SK-N-SH treated with all-trans-retinoic acid at 6 μM for 48 hours (cell line): ENCODE measurements around the gene PIM3.

Source experiments
- ATAC-seq: fragments of 200-7000 bp; cut with Tn5 transposase; 3 replicates; pipeline ENCODE4 v1.9.1; 2020; ENCODE audit warnings: mild to moderate bottlenecking, moderate library complexity
- ARNTL ChIP-seq: fragments of 450-650 bp; formaldehyde crosslinking; IDR thresholded peaks from 2 replicates; pipeline ENCODE4 v1.5.0; 2020; ENCODE audit warnings: low read depth, mild to moderate bottlenecking, moderate library complexity, borderline replicate concordance
- BACH2 ChIP-seq: fragments of 250-450 bp; sonication (Bioruptor Pico); IDR thresholded peaks from 2 replicates; pipeline ENCODE4 v1.9.0; 2021; ENCODE audit warnings: mild to moderate bottlenecking, borderline replicate concordance
- CSDC2 ChIP-seq: fragments of 250-450 bp; sonication (Bioruptor Pico); IDR thresholded peaks from 2 replicates; pipeline ENCODE4 v1.5.0; 2020; ENCODE audit warnings: mild to moderate bottlenecking, moderate library complexity
- ESRRG ChIP-seq: fragments of 250-450 bp; sonication (Bioruptor Pico); IDR thresholded peaks from 2 replicates; pipeline ENCODE4 v1.6.1; 2021; ENCODE audit warnings: mild to moderate bottlenecking
- GLIS3 ChIP-seq: fragments of 250-450 bp; sonication (Bioruptor Pico); IDR thresholded peaks from 2 replicates; pipeline ENCODE4 v1.5.0; 2020; ENCODE audit warnings: mild to moderate bottlenecking, moderate library complexity
- ISL1 ChIP-seq: fragments of 250-450 bp; sonication (Bioruptor Pico); IDR thresholded peaks from 2 replicates; pipeline ENCODE4 v2.1.2; 2022; ENCODE audit warnings: mild to moderate bottlenecking, moderate library complexity
- PPARA ChIP-seq: fragments of 250-450 bp; sonication (Bioruptor Pico); IDR thresholded peaks from 2 replicates; pipeline ENCODE4 v1.5.0; 2020; ENCODE audit warnings: mild to moderate bottlenecking, borderline replicate concordance
- RARB ChIP-seq: fragments of 250-450 bp; sonication (Bioruptor Pico); IDR thresholded peaks from 2 replicates; pipeline ENCODE4 v1.8.0; 2021; ENCODE audit warnings: mild to moderate bottlenecking, moderate library complexity
- SNAI2 ChIP-seq: fragments of 250-450 bp; sonication (Bioruptor Pico); IDR thresholded peaks from 2 replicates; pipeline ENCODE4 v1.5.0; 2020; ENCODE audit warnings: mild to moderate bottlenecking, moderate library complexity
- TOX ChIP-seq: fragments of 250-450 bp; sonication (Bioruptor Pico); IDR thresholded peaks from 2 replicates; pipeline ENCODE4 v1.8.0; 2021; ENCODE audit warnings: mild to moderate bottlenecking, moderate library complexity, borderline replicate concordance
- ZC3H10 ChIP-seq: fragments of 250-450 bp; sonication (Bioruptor Pico); IDR thresholded peaks from 2 replicates; pipeline ENCODE4 v1.5.1; 2021; ENCODE audit warnings: mild to moderate bottlenecking, moderate library complexity
- ZFP3 ChIP-seq: fragments of 250-450 bp; sonication (Bioruptor Pico); IDR thresholded peaks from 2 replicates; pipeline ENCODE4 v1.5.0; 2020; ENCODE audit warnings: mild to moderate bottlenecking, moderate library complexity
- ZFP30 ChIP-seq: fragments of 450-650 bp; formaldehyde crosslinking; IDR thresholded peaks from 2 replicates; pipeline ENCODE4 v1.5.0; 2022; ENCODE audit warnings: mild to moderate bottlenecking, moderate library complexity
- ZNF565 ChIP-seq: fragments of 450-650 bp; formaldehyde crosslinking; conservative IDR thresholded peaks from 2 replicates; pipeline ENCODE4 v1.5.0; 2020; ENCODE audit warnings: low read depth, mild to moderate bottlenecking, moderate library complexity
- ZNF70 ChIP-seq: fragments of 450-650 bp; formaldehyde crosslinking; IDR thresholded peaks from 2 replicates; pipeline ENCODE4 v1.5.0; 2020; ENCODE audit warnings: mild to moderate bottlenecking, moderate library complexity
- ZNF8 ChIP-seq: fragments of 450-650 bp; formaldehyde crosslinking; IDR thresholded peaks from 2 replicates; pipeline ENCODE4 v1.5.0; 2020; ENCODE audit warnings: mild to moderate bottlenecking, moderate library complexity
- TF ChIP-seq, protein P1 (sequence below): fragments of 250-450 bp; sonication (Bioruptor Pico); IDR thresholded peaks from 2 replicates; pipeline ENCODE4 v1.8.0; 2021; ENCODE audit warnings: low read depth, mild to moderate bottlenecking, moderate library complexity, borderline replicate concordance
- TF ChIP-seq, protein P2 (sequence below): fragments of 250-450 bp; sonication (Bioruptor Pico); IDR thresholded peaks from 2 replicates; pipeline ENCODE4 v1.5.0; 2020; ENCODE audit warnings: mild to moderate bottlenecking, moderate library complexity
- TF ChIP-seq, protein P3 (sequence below): fragments of 250-450 bp; sonication (Bioruptor Pico); IDR thresholded peaks from 2 replicates; pipeline ENCODE4 v1.8.0; 2020; ENCODE audit warnings: mild to moderate bottlenecking, moderate library complexity, borderline replicate concordance

Gene PIM3

DNA sequence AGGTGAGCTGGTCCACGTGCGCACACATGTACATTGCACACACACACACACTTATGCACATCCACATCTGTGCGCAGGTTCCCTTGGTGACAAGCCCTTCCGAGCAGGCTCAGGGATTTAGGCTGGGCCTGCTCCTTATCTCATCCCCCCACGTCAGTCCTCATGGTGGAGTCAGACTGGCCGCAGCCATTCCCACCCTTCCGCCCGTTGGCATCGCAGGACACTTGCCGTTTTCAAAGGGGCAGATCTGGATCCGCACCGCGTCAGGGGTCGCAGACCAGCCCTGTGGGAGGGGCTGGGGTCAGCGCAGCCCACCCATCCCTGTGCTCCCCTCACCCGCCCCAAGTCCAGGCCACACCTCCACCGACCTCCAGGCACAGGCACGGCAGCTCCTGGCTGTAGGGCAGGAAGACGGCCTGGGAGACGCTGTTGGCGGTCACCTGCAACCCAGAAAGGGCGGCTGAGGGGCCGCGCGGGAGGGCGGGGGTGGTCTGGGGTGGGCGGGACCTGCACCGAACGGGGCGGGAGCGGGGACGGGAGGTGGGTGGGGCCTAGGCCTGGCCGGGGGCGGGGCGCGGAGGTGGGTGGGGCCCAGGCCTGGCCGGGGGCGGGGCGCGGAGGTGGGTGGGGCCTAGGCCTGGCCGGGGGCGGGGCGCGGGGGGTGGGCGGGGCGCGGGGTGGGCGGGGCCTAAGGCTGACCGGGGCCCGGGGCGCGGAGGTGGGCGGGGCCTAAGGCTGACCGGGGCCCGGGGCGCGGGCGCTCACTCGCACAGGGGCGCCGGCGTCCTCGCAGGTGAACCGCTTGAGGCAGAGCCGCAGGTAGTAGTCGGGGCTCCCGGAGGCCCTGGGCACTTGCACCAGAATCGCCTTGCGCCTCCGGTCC lies 38.7 kb downstream of the PIM3 start:
- TF ChIP-seq ZNF70 (CRISPR knock-in tag) (no peak), TOX (CRISPR knock-in tag) (no peak), ZFP3 (CRISPR knock-in tag) (no peak), GLIS3 (CRISPR knock-in tag) (no peak), ZNF8 (CRISPR knock-in tag) (no peak), CSDC2 (no peak), ZNF565 (no peak)
- TF ChIP-seq, protein P1, sequence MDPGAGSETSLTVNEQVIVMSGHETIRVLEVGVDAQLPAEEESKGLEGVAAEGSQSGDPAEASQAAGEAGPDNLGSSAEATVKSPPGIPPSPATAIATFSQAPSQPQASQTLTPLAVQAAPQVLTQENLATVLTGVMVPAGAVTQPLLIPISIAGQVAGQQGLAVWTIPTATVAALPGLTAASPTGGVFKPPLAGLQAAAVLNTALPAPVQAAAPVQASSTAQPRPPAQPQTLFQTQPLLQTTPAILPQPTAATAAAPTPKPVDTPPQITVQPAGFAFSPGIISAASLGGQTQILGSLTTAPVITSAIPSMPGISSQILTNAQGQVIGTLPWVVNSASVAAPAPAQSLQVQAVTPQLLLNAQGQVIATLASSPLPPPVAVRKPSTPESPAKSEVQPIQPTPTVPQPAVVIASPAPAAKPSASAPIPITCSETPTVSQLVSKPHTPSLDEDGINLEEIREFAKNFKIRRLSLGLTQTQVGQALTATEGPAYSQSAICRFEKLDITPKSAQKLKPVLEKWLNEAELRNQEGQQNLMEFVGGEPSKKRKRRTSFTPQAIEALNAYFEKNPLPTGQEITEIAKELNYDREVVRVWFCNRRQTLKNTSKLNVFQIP (CRISPR knock-in tag): no peak
- ATAC-seq: peak; percentile 28; the same call in 2 of the 3 replicates

DNA sequence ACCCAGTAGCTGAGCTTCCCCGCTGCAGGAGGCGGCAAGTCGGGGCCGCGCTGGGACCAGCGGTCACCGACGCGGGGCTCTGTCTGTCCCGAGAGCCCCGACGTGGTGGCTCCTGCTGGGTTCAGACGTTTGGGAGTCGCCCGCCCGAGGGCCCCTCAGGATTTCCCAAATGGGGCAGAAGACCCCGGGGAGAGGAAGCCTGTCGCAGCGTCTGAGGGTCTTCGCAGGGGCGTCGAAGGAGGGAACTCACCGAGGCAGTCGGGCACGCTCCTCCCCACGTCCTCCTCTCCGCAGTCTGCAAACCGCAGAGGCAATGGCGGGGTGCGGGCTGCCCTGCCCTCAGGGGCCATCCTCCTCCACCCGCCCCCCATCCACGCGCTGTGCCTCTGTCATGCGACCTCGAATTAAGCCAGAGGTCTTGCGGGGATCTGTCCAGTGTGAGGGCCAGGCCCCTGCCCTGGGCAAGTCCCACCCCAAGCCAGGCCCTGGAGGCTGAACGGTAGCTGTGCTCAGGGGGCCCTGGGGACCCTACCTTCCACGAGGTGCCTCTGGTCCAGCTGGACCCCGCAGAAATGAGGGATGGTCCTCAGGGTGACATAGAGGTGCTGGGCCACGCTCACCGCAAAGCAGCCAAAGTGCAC lies 39.5 kb downstream of the PIM3 start:
- no peak; the same call in 2 of the 3 replicates for ATAC-seq
- TF ChIP-seq ISL1 (no peak), ARNTL (CRISPR knock-in tag) (no peak), ZC3H10 (CRISPR knock-in tag) (no peak), BACH2 (CRISPR knock-in tag) (no peak), CSDC2 (no peak), TOX (CRISPR knock-in tag) (no peak), SNAI2 (no peak), ZNF8 (CRISPR knock-in tag) (no peak), ZFP30 (CRISPR knock-in tag) (no peak), ESRRG (CRISPR knock-in tag) (no peak), RARB (CRISPR knock-in tag) (no peak), PPARA (no peak)
- TF ChIP-seq, protein P2, sequence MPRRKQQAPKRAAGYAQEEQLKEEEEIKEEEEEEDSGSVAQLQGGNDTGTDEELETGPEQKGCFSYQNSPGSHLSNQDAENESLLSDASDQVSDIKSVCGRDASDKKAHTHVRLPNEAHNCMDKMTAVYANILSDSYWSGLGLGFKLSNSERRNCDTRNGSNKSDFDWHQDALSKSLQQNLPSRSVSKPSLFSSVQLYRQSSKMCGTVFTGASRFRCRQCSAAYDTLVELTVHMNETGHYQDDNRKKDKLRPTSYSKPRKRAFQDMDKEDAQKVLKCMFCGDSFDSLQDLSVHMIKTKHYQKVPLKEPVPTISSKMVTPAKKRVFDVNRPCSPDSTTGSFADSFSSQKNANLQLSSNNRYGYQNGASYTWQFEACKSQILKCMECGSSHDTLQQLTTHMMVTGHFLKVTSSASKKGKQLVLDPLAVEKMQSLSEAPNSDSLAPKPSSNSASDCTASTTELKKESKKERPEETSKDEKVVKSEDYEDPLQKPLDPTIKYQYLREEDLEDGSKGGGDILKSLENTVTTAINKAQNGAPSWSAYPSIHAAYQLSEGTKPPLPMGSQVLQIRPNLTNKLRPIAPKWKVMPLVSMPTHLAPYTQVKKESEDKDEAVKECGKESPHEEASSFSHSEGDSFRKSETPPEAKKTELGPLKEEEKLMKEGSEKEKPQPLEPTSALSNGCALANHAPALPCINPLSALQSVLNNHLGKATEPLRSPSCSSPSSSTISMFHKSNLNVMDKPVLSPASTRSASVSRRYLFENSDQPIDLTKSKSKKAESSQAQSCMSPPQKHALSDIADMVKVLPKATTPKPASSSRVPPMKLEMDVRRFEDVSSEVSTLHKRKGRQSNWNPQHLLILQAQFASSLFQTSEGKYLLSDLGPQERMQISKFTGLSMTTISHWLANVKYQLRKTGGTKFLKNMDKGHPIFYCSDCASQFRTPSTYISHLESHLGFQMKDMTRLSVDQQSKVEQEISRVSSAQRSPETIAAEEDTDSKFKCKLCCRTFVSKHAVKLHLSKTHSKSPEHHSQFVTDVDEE (CRISPR knock-in tag): no peak
- TF ChIP-seq, protein P3, sequence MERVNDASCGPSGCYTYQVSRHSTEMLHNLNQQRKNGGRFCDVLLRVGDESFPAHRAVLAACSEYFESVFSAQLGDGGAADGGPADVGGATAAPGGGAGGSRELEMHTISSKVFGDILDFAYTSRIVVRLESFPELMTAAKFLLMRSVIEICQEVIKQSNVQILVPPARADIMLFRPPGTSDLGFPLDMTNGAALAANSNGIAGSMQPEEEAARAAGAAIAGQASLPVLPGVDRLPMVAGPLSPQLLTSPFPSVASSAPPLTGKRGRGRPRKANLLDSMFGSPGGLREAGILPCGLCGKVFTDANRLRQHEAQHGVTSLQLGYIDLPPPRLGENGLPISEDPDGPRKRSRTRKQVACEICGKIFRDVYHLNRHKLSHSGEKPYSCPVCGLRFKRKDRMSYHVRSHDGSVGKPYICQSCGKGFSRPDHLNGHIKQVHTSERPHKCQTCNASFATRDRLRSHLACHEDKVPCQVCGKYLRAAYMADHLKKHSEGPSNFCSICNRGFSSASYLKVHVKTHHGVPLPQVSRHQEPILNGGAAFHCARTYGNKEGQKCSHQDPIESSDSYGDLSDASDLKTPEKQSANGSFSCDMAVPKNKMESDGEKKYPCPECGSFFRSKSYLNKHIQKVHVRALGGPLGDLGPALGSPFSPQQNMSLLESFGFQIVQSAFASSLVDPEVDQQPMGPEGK (CRISPR knock-in tag): no peak

DNA sequence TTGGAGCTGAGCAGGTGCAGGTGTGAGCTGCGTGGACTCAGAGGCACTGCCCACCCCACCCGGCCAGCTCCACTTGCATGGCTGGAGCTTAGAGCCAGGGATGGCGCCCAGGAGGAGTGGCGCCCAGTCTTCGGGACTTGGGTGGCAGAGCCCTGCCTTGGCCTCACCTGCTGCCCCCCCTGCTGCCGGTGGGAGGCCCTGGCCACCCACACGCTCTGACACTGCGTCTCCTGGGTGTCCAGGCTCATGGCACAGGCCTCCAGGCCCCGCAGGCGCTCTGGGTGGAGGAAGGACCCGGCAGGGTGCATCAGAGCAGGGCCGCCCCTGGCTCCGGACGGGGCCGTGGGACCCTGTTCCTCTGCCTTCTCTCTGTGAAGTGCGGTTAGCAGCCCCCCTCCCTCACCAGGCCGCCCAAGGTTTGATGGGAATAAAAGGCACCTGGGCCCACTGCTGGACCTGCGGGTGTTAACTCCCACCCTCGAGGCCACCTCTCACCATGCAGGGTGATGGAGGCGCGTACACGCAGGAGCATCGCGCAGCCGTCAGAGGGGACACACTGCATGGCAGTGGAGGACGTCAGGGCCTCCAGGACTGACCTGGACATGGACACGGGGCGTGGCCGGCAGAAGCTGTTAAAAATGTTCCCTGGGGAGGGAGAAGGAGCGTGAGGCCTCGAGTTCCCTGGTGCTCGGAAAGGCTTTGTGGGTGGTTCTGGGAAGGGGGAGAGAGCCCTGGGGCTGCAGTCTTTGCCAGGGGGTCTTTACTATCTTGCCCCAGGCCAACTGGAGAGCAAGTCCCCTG lies 40.2 kb downstream of the PIM3 start:
- TF ChIP-seq ARNTL (CRISPR knock-in tag): no peak
- TF ChIP-seq ISL1: no peak
- no peak for TF ChIP-seq BACH2 (CRISPR knock-in tag)
- TF ChIP-seq ZC3H10 (CRISPR knock-in tag): no peak
- no peak for ATAC-seq
